NCI-H524 treated with DMSO at 0.1 percent for 48 hours (cell line): ENCODE measurements around the gene ACO1.

Source experiments
- DNase-seq: peaks from one replicate; lab custom pipeline; 2025; lab: John Stamatoyannopoulos, UW

ACO1 gene

GRCh38 chr9:32490601-32491000 lies 106.2 kb downstream of the ACO1 start:
- no peak for DNase-seq

DNA sequence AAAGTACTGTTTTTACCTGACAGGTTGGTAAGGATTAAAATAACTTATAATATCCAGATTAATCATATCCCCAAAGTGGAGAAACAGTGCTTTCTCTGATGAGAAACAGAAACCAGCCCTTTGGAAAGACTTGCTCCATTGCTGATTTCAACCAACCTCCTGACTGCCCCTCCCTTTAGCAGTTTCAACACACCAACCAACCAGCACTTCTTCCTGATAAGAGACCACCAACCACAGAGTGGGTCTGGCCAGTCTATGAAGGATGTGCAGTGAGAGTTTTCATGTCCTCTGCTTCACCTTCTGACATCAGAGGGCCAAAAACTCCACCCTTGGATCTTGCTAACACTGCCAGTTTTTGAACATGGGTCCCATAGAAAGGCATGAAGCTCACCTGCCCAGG lies 113.5 kb downstream of the ACO1 start:
- no peak for DNase-seq

DNA sequence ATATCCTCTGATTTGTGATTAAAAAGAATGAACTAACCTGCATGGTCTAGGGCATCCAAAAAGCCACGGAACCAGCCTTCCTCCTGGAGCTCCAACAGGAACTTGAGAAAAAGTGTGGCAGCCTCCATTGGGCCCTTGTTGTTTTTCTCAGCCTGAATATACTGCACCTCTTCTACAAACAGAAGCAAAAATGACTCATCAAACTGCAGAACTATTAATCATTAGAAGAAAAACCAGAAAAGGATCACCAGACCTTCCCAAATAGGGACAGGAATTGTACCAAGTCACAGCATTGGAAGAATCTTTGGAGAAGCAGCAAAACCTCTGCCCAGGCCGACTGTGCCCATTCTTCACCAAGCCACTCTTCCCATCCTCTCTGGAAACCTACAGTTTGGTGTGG lies 116.3 kb downstream of the ACO1 start:
- no peak for DNase-seq

DNA sequence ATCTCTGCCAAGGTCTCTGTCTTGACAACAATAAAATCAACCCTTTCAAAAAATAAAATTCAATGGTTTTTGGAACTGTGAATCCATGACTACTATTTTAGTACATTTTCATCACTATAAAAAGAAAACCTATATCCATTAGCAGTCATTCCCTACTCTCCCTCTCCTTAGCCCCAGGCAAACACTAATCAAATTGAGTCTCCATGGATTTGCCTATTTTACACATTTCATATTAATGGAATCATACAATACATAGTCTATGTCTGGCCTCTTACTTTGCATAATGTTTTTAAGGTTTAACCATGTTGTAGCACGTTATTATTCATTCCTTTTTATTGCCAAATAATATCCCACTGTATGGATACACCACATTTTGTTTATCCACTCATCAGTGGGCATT lies 117.4 kb downstream of the ACO1 start:
- DNase-seq, result no peak

DNA sequence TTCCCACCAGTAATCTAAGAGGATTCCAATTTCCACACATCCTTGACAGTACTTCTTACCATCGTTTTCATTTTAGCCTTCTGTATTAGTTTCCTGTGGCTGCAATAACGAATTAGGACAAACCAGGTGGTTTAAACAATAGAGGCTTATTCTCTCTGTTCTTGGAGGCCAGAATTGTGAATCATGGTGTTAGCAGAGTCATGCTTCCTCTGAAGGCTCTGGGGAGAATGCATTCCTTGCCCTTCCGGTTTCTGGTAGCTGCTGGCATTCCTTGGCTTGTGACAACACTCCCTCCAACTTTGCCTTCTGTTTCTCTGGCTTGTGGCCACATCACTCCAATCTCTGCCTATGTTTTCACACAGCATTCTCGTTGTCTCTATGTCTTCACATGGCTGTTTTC lies 118.0 kb downstream of the ACO1 start:
- no peak for DNase-seq

- DNase-seq, result no peak
Observed at GRCh38 chr9:32503008-32503407, 118.6 kb downstream of the ACO1 start.
